Measurements from ENCODE around the gene NEK8. TPM values are rescaled to one million over a fixed set of nuclear protein-coding genes. Genes with fewer than 3 reads are reported as not detected.

NEK8 gene
- total RNA-seq, 1 donor from 2014 or later, result 1.4 TPM

DNA sequence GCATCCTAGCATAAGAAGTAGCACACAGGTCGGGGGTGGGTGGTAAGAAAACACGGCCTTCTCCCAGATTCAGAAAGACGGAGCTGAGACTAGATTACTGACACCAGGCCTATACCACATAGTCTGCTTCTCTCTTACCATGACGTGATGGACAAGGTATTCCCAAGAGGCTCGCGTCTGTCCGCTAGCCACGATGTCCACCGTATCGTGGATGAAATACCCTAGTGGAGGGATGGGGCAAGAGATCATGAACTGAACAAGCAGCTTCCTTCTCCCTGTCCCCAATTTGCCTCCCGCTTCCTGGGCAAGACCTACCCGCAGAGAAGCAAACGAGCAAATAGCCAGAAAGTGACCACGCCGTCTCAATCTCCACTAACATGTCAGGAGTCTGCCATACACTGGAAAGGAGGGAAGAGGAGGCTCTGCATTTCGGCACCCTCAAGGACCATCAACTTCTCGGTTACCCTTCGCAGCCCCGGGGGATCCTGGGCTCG, 3.4 kb upstream of the NEK8 start:
- TF ChIP-seq, protein P1, sequence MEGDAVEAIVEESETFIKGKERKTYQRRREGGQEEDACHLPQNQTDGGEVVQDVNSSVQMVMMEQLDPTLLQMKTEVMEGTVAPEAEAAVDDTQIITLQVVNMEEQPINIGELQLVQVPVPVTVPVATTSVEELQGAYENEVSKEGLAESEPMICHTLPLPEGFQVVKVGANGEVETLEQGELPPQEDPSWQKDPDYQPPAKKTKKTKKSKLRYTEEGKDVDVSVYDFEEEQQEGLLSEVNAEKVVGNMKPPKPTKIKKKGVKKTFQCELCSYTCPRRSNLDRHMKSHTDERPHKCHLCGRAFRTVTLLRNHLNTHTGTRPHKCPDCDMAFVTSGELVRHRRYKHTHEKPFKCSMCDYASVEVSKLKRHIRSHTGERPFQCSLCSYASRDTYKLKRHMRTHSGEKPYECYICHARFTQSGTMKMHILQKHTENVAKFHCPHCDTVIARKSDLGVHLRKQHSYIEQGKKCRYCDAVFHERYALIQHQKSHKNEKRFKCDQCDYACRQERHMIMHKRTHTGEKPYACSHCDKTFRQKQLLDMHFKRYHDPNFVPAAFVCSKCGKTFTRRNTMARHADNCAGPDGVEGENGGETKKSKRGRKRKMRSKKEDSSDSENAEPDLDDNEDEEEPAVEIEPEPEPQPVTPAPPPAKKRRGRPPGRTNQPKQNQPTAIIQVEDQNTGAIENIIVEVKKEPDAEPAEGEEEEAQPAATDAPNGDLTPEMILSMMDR (IDR thresholded peaks at IDR 0.05; ENCODE audit: borderline replicate concordance), result no peak
- Histone ChIP-seq H3K27me3 (ENCODE audit: low read depth) (no peaks in the 10 kb centered on the region), H3K27ac (replicated peaks) (peak overlapping the region; percentile 98), H3K36me3 (peaks cover 41% of the 10 kb centered on the region), H3K4me1 (peaks cover 73% of the 10 kb centered on the region), H3K9me3 (replicated peaks) (no peaks in the 10 kb centered on the region), H3K4me3 (peak overlapping the region; percentile 78)
- intact Hi-C loops (cut with micrococcal nuclease), result no loop called here
- DNase-seq, result no peak

DNA sequence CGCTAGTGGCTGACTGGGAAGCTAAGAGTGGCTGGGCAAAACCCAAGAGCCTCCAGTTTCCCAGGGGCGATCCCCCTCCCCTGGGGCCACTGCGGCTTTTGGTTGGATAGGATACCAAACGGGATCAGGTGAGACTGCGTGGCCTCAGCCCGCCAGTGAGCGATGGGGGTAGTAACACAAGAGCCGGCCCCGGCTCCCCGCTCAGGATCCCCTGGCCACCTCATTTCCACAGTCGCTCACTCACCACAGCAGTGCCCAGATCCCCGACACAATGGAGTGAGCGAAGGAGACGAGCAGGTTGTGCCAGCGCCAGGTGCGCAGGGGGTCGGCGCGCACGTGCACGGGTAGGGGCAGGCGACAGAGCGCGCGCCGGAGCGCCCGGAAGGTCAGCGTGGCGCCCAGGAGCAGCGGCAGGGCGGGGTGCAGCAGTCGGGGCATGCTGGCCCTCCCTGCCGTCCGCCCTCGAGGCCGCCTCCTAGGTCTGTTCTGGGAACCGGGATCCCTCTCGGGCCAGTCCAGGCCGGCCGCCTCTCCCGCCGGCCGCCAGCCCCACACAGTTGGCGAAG, 2.8 kb upstream of the NEK8 start:
- TF ChIP-seq, protein P1 (IDR thresholded peaks at IDR 0.05; ENCODE audit: borderline replicate concordance), result no peak

DNA sequence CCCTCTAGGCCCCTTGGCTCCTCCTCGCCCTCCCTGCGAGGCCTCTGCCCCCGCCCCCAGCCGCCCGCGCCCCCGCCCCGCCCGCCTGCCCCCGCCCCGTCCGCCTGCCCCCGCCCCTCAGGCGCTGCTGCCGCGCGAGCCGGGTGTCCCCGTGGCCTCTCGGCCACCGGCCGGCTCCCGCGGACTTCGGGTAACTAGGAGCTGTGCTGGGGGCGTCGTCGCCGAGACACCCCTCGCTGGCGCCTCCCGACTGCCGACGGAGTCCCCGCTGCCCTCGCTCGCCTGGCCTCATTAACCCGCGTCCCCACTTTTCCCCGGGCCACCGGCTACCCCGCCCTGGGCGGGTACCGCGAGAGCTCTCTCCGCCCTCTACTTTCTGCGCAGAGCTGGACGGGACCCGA, 2.4 kb upstream of the NEK8 start, which contains the start of gene TLCD1:
TSS of gene TLCD1 (minus strand) at position 8 of the 401 bp plus-strand sequence. CDS start 136 bp downstream, outside the sequence.
- TF ChIP-seq, protein P1 (IDR thresholded peaks at IDR 0.05; ENCODE audit: borderline replicate concordance), result no peak
- intact Hi-C loops (cut with micrococcal nuclease), result no loop called here
- Histone ChIP-seq H3K9me3 (replicated peaks) (no peaks in the 10 kb centered on the region), H3K4me3 (peak within 1 kb of the TSS; percentile 78), H3K27me3 (ENCODE audit: low read depth) (no peaks in the 10 kb centered on the region), H3K4me1 (peaks cover 63% of the 10 kb centered on the region), H3K27ac (replicated peaks) (peak within 1 kb of the TSS; percentile 98), H3K36me3 (peaks cover 36% of the 10 kb centered on the region)
- DNase-seq, result peak; percentile 68

More for the DNA sequence above, 2.8 kb upstream of the NEK8 start:
- H3K27ac ChIP-seq (replicated peaks), result peak overlapping the region; percentile 98
- H3K4me3 ChIP-seq, result peak overlapping the region; percentile 78
- DNase-seq, result peak; percentile 67
- intact Hi-C loops (cut with micrococcal nuclease), result no loop called here
- no peaks in the 10 kb centered on the region for H3K27me3 ChIP-seq (ENCODE audit: low read depth)
- no peaks in the 10 kb centered on the region for H3K9me3 ChIP-seq (replicated peaks)
- peaks cover 68% of the 10 kb centered on the region for H3K4me1 ChIP-seq
- peaks cover 41% of the 10 kb centered on the region for H3K36me3 ChIP-seq

DNA sequence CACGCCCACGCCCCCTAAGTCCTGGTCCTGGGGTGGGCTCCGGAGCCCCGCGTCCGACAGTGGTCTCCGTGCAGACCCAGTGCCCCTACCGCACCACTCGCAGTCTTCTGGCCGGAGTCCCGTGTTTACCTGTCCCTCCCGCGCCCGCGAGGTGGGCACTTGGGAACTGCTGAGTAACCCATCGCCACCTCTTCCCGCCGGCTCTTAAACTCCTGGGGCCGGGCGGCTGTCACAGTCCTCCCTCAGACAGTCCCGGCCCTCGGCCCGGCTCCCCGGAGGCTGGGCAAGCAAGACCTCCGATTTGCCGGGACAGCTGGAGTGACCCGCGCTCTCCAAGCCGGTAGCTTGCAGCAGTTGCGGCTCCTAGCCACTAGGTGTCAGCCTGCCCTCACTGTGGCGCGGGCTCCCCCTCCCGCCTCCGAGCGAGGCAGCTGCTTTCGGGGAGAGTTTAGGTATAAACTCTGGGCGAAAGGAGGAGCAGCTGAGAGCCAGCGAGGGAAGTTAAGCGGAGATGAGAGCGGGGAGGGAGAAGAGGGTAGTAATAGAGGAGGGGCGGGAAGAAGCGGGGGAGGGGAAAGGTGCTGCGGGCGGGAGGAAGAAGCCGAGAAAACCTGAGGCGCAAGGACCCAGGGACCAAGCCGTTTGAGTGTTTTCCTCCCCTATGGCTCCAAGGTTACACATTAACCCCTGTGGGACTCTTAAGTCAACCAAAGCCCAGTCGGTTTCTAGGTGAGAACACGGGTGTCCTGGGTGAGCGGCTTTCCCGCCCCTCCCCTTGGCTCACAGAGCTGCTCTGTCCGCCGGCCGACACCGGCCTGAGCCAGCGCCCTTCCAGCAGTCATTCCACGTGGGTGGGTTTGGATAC, 1.7 kb upstream of the NEK8 start:
- Histone ChIP-seq H3K27ac (replicated peaks) (peak overlapping the region; percentile 98), H3K4me1 (peaks cover 57% of the 10 kb centered on the region), H3K27me3 (ENCODE audit: low read depth) (no peaks in the 10 kb centered on the region), H3K4me3 (peak overlapping the region; percentile 78), H3K36me3 (peaks cover 30% of the 10 kb centered on the region), H3K9me3 (replicated peaks) (no peaks in the 10 kb centered on the region)
- TF ChIP-seq, protein P1 (IDR thresholded peaks at IDR 0.05; ENCODE audit: borderline replicate concordance), result peak; percentile 99
- intact Hi-C loops (cut with micrococcal nuclease), result no loop called here
- DNase-seq, result peak; percentile 91

DNA sequence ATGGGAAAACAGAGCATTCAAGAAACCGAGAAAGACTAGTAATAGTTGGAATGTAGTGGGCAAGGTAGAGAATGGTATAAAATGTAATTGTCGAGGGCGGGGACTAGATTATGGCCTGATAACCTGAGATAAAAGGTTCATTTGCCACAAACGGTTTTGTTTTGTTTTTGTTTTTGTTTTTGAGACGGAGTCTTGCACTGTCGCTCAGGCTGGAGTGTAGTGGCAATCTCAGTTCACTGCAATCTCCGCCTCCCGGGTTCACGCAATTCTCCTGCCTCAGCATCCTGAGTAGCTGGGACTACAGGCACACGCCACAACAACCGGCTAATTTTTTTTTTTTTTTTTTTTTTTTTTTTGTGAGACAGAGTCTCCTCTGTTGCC, 1.4 kb downstream of the NEK8 start:
- H3K27ac ChIP-seq (replicated peaks), result no peak overlapping the region
- no peak overlapping the region for H3K4me3 ChIP-seq
- H3K27me3 ChIP-seq (ENCODE audit: low read depth), result no peaks in the 10 kb centered on the region
- TF ChIP-seq, protein P1 (IDR thresholded peaks at IDR 0.05; ENCODE audit: borderline replicate concordance), result no peak
- H3K36me3 ChIP-seq, result no peaks in the 10 kb centered on the region
- H3K4me1 ChIP-seq, result peaks cover 41% of the 10 kb centered on the region
- DNase-seq, result no peak
- intact Hi-C loops (cut with micrococcal nuclease), result no loop called here
- no peaks in the 10 kb centered on the region for H3K9me3 ChIP-seq (replicated peaks)

Data from left ventricle myocardium inferior (tissue), 1 donor.